IMR-90 (cell line): ENCODE measurements around the gene MRPL33. TPM values are rescaled to one million over a fixed set of nuclear protein-coding genes. Genes with fewer than 3 reads are reported as not detected.

Source experiments
- ATAC-seq: fragments of 200-7000 bp; cut with Tn5 transposase; 2 replicates; pipeline ENCODE4 v1.9.1; 2020; ENCODE audit warnings: low read depth, mild to moderate bottlenecking, moderate library complexity
- BruUV-seq: library from RNA; stranded (reverse); fragments of 400-500 nt; replicated peaks from 2 replicates; lab custom pipeline; 2021; lab: Mats Ljungman, UMichigan
- CTCF ChIA-PET: fragments of 300-600 bp; formaldehyde crosslinking; extraction: SDS; loops from one replicate; lab custom pipeline; 2021; ENCODE audit warnings: antibody characterized with exemption; lab: Yijun Ruan, JAX
- POLR2A ChIA-PET: fragments of 300-600 bp; sonication (Branson Sonifier 250); formaldehyde crosslinking; loops from one replicate; lab custom pipeline; 2022; ENCODE audit warnings: antibody characterized with exemption; ENCODE audit not compliant: unreplicated experiment; lab: Charles Lee
- DNase-seq: peaks from one replicate; pipeline ENCODE4 v3.0.0; 2013
- H2AFZ ChIP-seq: replicated peaks from 2 replicates; pipeline ENCODE3; 2013; ENCODE audit warnings: low read length, mild to moderate bottlenecking; ENCODE audit not compliant: poor library complexity
- H2AK5ac ChIP-seq: 2 replicates; pipeline ENCODE4 v1.6.1; 2013; ENCODE audit warnings: low read depth, low read length, inconsistent platforms
- H2AK9ac ChIP-seq: replicated peaks from 2 replicates; pipeline ENCODE3; 2013; ENCODE audit warnings: mild to moderate bottlenecking, low read depth, low read length, moderate library complexity; ENCODE audit not compliant: poor library complexity
- H2BK120ac ChIP-seq: 2 replicates; pipeline ENCODE4 v1.6.1; 2013; ENCODE audit warnings: low read depth, low read length, inconsistent platforms
- H2BK15ac ChIP-seq: 3 replicates; pipeline ENCODE4 v1.6.1; 2013; ENCODE audit warnings: low read depth, low read length, inconsistent platforms
- H2BK20ac ChIP-seq: 2 replicates; pipeline ENCODE4 v1.6.1; 2013; ENCODE audit warnings: low read depth, mild to moderate bottlenecking, inconsistent platforms, low read length, moderate library complexity
- H2BK5ac ChIP-seq: 2 replicates; pipeline ENCODE4 v1.6.1; 2013; ENCODE audit warnings: mild to moderate bottlenecking, low read depth, low read length, inconsistent platforms; ENCODE audit not compliant: poor library complexity, severe bottlenecking
- H3K14ac ChIP-seq: replicated peaks from 2 replicates; pipeline ENCODE4 v1.6.1; 2013; ENCODE audit warnings: low read depth, low read length, inconsistent platforms
- H3K18ac ChIP-seq: 2 replicates; pipeline ENCODE4 v1.6.1; 2013; ENCODE audit warnings: low read depth, low read length, control low read depth
- H3K23ac ChIP-seq: 2 replicates; pipeline ENCODE4 v1.6.1; 2013; ENCODE audit warnings: low read depth, low read length, inconsistent platforms
- H3K27ac ChIP-seq: 2 replicates; pipeline ENCODE4 v1.5.1; 2013; ENCODE audit warnings: mild to moderate bottlenecking, control low read depth, low read length; ENCODE audit not compliant: insufficient read depth
- H3K27me3 ChIP-seq: 2 replicates; pipeline ENCODE4 v1.6.1; 2013; ENCODE audit warnings: low read length; ENCODE audit not compliant: control insufficient read depth, insufficient read depth
- H3K36me3 ChIP-seq: 2 replicates; pipeline ENCODE4 v1.6.1; 2013; ENCODE audit warnings: low read length, mixed read lengths; ENCODE audit not compliant: control insufficient read depth, insufficient read depth
- H3K4ac ChIP-seq: 2 replicates; pipeline ENCODE4 v1.6.1; 2013; ENCODE audit warnings: low read depth, low read length, inconsistent platforms
- H3K4me1 ChIP-seq: 2 replicates; pipeline ENCODE4 v1.6.1; 2013; ENCODE audit warnings: low read length, mixed read lengths; ENCODE audit not compliant: control insufficient read depth, insufficient read depth
- H3K4me2 ChIP-seq: 2 replicates; pipeline ENCODE4 v1.6.1; 2013; ENCODE audit warnings: low read depth, mild to moderate bottlenecking, control low read depth, low read length, moderate library complexity
- H3K4me3 ChIP-seq: 2 replicates; pipeline ENCODE4 v1.5.1; 2013; ENCODE audit warnings: low read depth, mild to moderate bottlenecking, control low read depth, low read length, moderate library complexity; ENCODE audit not compliant: insufficient read depth
- H3K56ac ChIP-seq: 2 replicates; pipeline ENCODE4 v1.6.1; 2013; ENCODE audit warnings: low read length, inconsistent platforms; ENCODE audit not compliant: insufficient read depth; ENCODE audit errors: extremely low read depth
- H3K79me1 ChIP-seq, 2 experiments: 2 replicates each; pipeline ENCODE4 v1.6.1; 2013; ENCODE audit warnings: low read length in 2 of 2, inconsistent platforms in 1 of 2, low read depth in 1 of 2
- H3K9ac ChIP-seq: 2 replicates; pipeline ENCODE4 v1.6.1; 2013; ENCODE audit warnings: low read depth, low read length, control low read depth
- H3K9me1 ChIP-seq: 2 replicates; pipeline ENCODE4 v1.6.1; 2013; ENCODE audit warnings: low read length, inconsistent platforms; ENCODE audit not compliant: insufficient read depth
- H3K9me3 ChIP-seq: 2 replicates; pipeline ENCODE4 v1.6.1; 2013; ENCODE audit warnings: low read length; ENCODE audit not compliant: control insufficient read depth, insufficient read depth
- H4K20me1 ChIP-seq: 2 replicates; pipeline ENCODE4 v1.6.1; 2013; ENCODE audit warnings: low read length, inconsistent platforms; ENCODE audit not compliant: insufficient read depth
- H4K5ac ChIP-seq: 2 replicates; pipeline ENCODE4 v1.6.1; 2013; ENCODE audit warnings: mild to moderate bottlenecking, low read depth, low read length, control low read depth
- H4K8ac ChIP-seq, 2 experiments: 2 replicates each; pipeline ENCODE4 v1.6.1; 2013; ENCODE audit warnings: low read depth in 2 of 2, low read length in 2 of 2, control low read depth in 1 of 2, inconsistent platforms in 1 of 2
- H4K91ac ChIP-seq: 2 replicates; pipeline ENCODE4 v1.6.1; 2013; ENCODE audit warnings: low read depth, low read length, inconsistent platforms; ENCODE audit not compliant: insufficient read depth
- BHLHE40 ChIP-seq: fragments of 150-350 bp; IDR thresholded peaks from 2 replicates; pipeline ENCODE4 v1.6.1; 2016; ENCODE audit warnings: mild to moderate bottlenecking, low read depth, low read length
- CEBPB ChIP-seq: IDR thresholded peaks from 2 replicates; pipeline ENCODE4 v1.6.1; 2012; ENCODE audit warnings: low read depth, low read length, improper control_type of control experiment
- CHD1 ChIP-seq: IDR thresholded peaks from 2 replicates; pipeline ENCODE4 v1.6.1; 2012; ENCODE audit warnings: low read depth, low read length, improper control_type of control experiment
- CTCF ChIP-seq: conservative IDR thresholded peaks from 2 replicates; pipeline ENCODE4 v1.5.1; 2012; ENCODE audit warnings: mild to moderate bottlenecking, low read depth, low read length, improper control_type of control experiment
- FOS ChIP-seq: fragments of 150-350 bp; IDR thresholded peaks from 2 replicates; pipeline ENCODE4 v1.6.1; 2016; ENCODE audit warnings: low read depth, low read length
- MAFK ChIP-seq: IDR thresholded peaks from 2 replicates; pipeline ENCODE4 v1.6.1; 2012; ENCODE audit warnings: low read depth, low read length, improper control_type of control experiment
- MAZ ChIP-seq: IDR thresholded peaks from 2 replicates; pipeline ENCODE4 v1.6.1; 2012; ENCODE audit warnings: low read depth, mild to moderate bottlenecking, low read length, improper control_type of control experiment, moderate library complexity, borderline replicate concordance
- NFE2L2 ChIP-seq: fragments of 150-350 bp; IDR thresholded peaks from 2 replicates; pipeline ENCODE4 v1.6.1; 2016; ENCODE audit warnings: low read depth, mild to moderate bottlenecking, low read length
- POLR2A ChIP-seq: IDR thresholded peaks from 2 replicates; pipeline ENCODE4 v1.6.1; 2012; ENCODE audit warnings: mild to moderate bottlenecking, low read depth, low read length
- RAD21 ChIP-seq: IDR thresholded peaks from 2 replicates; pipeline ENCODE4 v1.6.1; 2012; ENCODE audit warnings: low read length, improper control_type of control experiment
- RCOR1 ChIP-seq: IDR thresholded peaks from 2 replicates; pipeline ENCODE4 v1.6.1; 2012; ENCODE audit warnings: mild to moderate bottlenecking, low read length, improper control_type of control experiment; ENCODE audit not compliant: insufficient replicate concordance
- RFX5 ChIP-seq: IDR thresholded peaks from 2 replicates; pipeline ENCODE4 v1.8.0; 2012; ENCODE audit warnings: low read depth, mild to moderate bottlenecking, low read length, moderate library complexity
- SMC3 ChIP-seq: fragments of 150-350 bp; IDR thresholded peaks from 2 replicates; pipeline ENCODE4 v1.6.1; 2016; ENCODE audit warnings: low read depth, mild to moderate bottlenecking, antibody characterized with exemption, low read length, moderate library complexity
- WGBS, 2 experiments: methylation state at CpG; one replicate each; pipeline versions ENCODE4 v1.1.5 to v1.1.7; 2013; ENCODE audit warnings: missing lambda C conversion rate in 2 of 2; ENCODE audit not compliant: insufficient read length in 1 of 2; ENCODE audit errors: extremely low coverage in 2 of 2; 5-methylcytosine and 5-hydroxymethylcytosine counted together
- dilution Hi-C: fragments of 300-500 bp; cut with HindIII; formaldehyde crosslinking; loops from one replicate; pipeline ENCODE4 v1.14.3; 2018; ENCODE audit warnings: low sequenced_read_pairs; ENCODE audit not compliant: unreplicated experiment
- in situ Hi-C: fragments of 300-500 bp; cut with MboI; formaldehyde crosslinking; loops from 3 replicates; pipeline ENCODE4 v1.14.3; 2019; ENCODE audit warnings: low sequenced_read_pairs, inconsistent platforms, mixed read lengths
- intact Hi-C: fragments of 100-400 bp; cut with micrococcal nuclease; formaldehyde crosslinking; loops from 2 replicates; pipeline ENCODE4 v1.10.0; 2022
- polyA plus RNA-seq, 3 experiments: library from polyadenylated mRNA; depleted of rRNA; stranded (reverse); fragments of >200 nt; gene quantifications; 2 replicates each; pipeline ENCODE4 v1.2.3, GENCODE V29; 2012; ENCODE audit warnings: low replicate concordance in 1 of 3
- total RNA-seq: library from RNA; depleted of rRNA; stranded (reverse); fragments of >200 nt; gene quantifications from 2 replicates; pipeline ENCODE4 v1.2.3, GENCODE V29; 2012
- TF ChIP-seq, protein P1 (sequence below): fragments of 150-350 bp; IDR thresholded peaks from 2 replicates; pipeline ENCODE4 v1.6.1; 2016; ENCODE audit warnings: low read depth, mild to moderate bottlenecking, low read length, moderate library complexity, borderline replicate concordance
- TF ChIP-seq, protein P2 (sequence below): fragments of 150-350 bp; IDR thresholded peaks from 2 replicates; pipeline ENCODE4 v1.6.1; 2017; ENCODE audit warnings: mild to moderate bottlenecking, antibody characterized with exemption, low read length, low read depth

Gene MRPL33
- total and polyA plus RNA-seq, 2 of the 4 experiments (the other 2 are of a cell fraction): 13.3 to 101 TPM

DNA sequence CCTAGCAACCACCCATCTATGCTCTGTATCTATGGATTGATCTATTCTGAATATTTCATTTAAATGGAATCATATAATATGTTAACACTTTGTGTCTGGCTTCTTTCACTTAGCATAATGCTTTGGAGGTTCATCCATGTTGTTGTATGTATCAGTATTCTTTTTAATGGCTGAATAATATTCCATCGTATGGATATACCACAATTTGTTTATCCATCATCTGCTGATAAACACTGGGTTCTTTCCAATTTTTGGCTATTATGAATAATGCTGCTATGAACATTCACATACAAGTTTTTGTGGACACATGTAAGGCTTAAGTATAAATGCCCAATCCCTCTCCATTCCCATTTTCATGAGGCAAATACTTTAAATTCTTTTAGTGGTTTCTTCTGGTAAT, 52.9 kb downstream of the MRPL33 start:
- no peak overlapping the region for H2BK20ac ChIP-seq
- ChIA-PET CTCF (no interaction called here), POLR2A (no interaction called here)
- no TSS peak for BruUV-seq
- no peak overlapping the region for H3K27ac ChIP-seq
- H3K18ac ChIP-seq: no peak overlapping the region
- no peaks in the 10 kb centered on the region for H3K9me1 ChIP-seq
- dilution Hi-C loops: no loop called here
- H2BK15ac ChIP-seq: no peak overlapping the region
- H3K9me3 ChIP-seq: no peaks in the 10 kb centered on the region
- no peak overlapping the region for H4K91ac ChIP-seq
- H3K23ac ChIP-seq: no peak overlapping the region
- no peak overlapping the region for H3K4me2 ChIP-seq
- in situ Hi-C loops: no loop called here
- no peaks in the 10 kb centered on the region for H4K20me1 ChIP-seq
- ATAC-seq: no peak
- H4K5ac ChIP-seq: no peak overlapping the region
- no peak overlapping the region for H2BK5ac ChIP-seq
- H2AK5ac ChIP-seq: no peak overlapping the region
- intact Hi-C loops: no loop called here
- no peaks in the 10 kb centered on the region for H3K4me1 ChIP-seq
- TF ChIP-seq RAD21: no peak
- no peak for TF ChIP-seq CTCF
- TF ChIP-seq RCOR1: no peak
- TF ChIP-seq CEBPB: no peak
- TF ChIP-seq, protein P1, sequence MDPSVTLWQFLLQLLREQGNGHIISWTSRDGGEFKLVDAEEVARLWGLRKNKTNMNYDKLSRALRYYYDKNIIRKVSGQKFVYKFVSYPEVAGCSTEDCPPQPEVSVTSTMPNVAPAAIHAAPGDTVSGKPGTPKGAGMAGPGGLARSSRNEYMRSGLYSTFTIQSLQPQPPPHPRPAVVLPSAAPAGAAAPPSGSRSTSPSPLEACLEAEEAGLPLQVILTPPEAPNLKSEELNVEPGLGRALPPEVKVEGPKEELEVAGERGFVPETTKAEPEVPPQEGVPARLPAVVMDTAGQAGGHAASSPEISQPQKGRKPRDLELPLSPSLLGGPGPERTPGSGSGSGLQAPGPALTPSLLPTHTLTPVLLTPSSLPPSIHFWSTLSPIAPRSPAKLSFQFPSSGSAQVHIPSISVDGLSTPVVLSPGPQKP: no peak
- no peak for TF ChIP-seq MAFK
- TF ChIP-seq MAZ: no peak
- no peak for TF ChIP-seq NFE2L2
- TF ChIP-seq SMC3: no peak
- no peak for TF ChIP-seq RFX5
- TF ChIP-seq, protein P2, sequence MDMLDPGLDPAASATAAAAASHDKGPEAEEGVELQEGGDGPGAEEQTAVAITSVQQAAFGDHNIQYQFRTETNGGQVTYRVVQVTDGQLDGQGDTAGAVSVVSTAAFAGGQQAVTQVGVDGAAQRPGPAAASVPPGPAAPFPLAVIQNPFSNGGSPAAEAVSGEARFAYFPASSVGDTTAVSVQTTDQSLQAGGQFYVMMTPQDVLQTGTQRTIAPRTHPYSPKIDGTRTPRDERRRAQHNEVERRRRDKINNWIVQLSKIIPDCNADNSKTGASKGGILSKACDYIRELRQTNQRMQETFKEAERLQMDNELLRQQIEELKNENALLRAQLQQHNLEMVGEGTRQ: no peak
- TF ChIP-seq CHD1: no peak
- no peak for TF ChIP-seq BHLHE40
- no peak for TF ChIP-seq FOS
- no peak for TF ChIP-seq POLR2A
- no peaks in the 10 kb centered on the region for H3K36me3 ChIP-seq
- H2AK9ac ChIP-seq: no peak overlapping the region
- H2BK120ac ChIP-seq: no peak overlapping the region
- H3K4me3 ChIP-seq: no peak overlapping the region
- no peak overlapping the region for H3K4ac ChIP-seq
- no peak overlapping the region for H3K14ac ChIP-seq
- whole genome bisulfite sequencing, 2 experiments: no CpG with 5 or more reads among the region's 1 CpG
- H3K56ac ChIP-seq: no peak overlapping the region
- H3K27me3 ChIP-seq: no peaks in the 10 kb centered on the region
- no peak overlapping the region for H4K8ac ChIP-seq
- DNase-seq: no peak
- no peak overlapping the region for H3K9ac ChIP-seq
- H3K79me1 ChIP-seq: no peaks in the 10 kb centered on the region
- H2AFZ ChIP-seq: no peak overlapping the region
